AG09319 (cell line): Measurements from ENCODE around the gene HOMEZ.
"Not testable (repeated sequence)": the region's sequence is repeated elsewhere in the genome, so short reads cannot be mapped to it uniquely, and the experiment has no call there.

Source experiments
- DNase-seq: peaks from one replicate; pipeline ENCODE4 v3.0.0-alpha.2; 2010; ENCODE audit warnings: low read depth; ENCODE audit errors: extremely low read depth
- CTCF ChIP-seq: IDR thresholded peaks from 2 replicates; pipeline ENCODE4 v1.5.1; 2011; ENCODE audit warnings: low read depth, mild to moderate bottlenecking, inconsistent platforms, low read length, moderate library complexity

HOMEZ gene

GRCh38 chr14:23243066-23243465, 42.9 kb downstream of the HOMEZ start:
- no peak for DNase-seq
- TF ChIP-seq CTCF: no peak

- no peak for TF ChIP-seq CTCF
- DNase-seq: no peak
Observed at GRCh38 chr14:23242076-23242475, 43.9 kb downstream of the HOMEZ start.

- DNase-seq: not testable (repeated sequence)
Observed at GRCh38 chr14:23241061-23241715, 44.7 kb downstream of the HOMEZ start.

GRCh38 chr14:23240661-23241060, 45.3 kb downstream of the HOMEZ start:
- no peak for TF ChIP-seq CTCF
- DNase-seq: no peak

- peak; percentile 22 for DNase-seq
- no peak for TF ChIP-seq CTCF
Observed at GRCh38 chr14:23237772-23238594, 47.9 kb downstream of the HOMEZ start, which contains the start of gene RNF212B. RNF212B (plus strand) TSS chr14:23237936; CDS start chr14:23240346, 2,410 bp downstream.

- not testable (repeated sequence) for DNase-seq
Observed at GRCh38 chr14:23232241-23232808, 53.6 kb downstream of the HOMEZ start.

GRCh38 chr14:23228812-23229211, 57.1 kb downstream of the HOMEZ start:
- TF ChIP-seq CTCF: no peak
- DNase-seq: no peak

GRCh38 chr14:23227566-23227965, 58.4 kb downstream of the HOMEZ start:
- no peak for TF ChIP-seq CTCF
- no peak for DNase-seq

- DNase-seq: not testable (repeated sequence)
Observed at GRCh38 chr14:23224958-23225357, 61.0 kb downstream of the HOMEZ start.
